Tibial nerve (tissue), 4 donors: ENCODE results near the gene CORO1C.

Experiments used
- CTCF ChIP-seq, 5 experiments: fragments of 200-600 bp in 3 of 5; fragments of 450-650 bp in 2 of 5; sonication (generic) in 3 of 5; IDR thresholded peaks; one replicate each; pipeline ENCODE4 v1.5.1; 2016 to 2019; ENCODE audit warnings: antibody characterized with exemption in 5 of 5, mild to moderate bottlenecking in 3 of 5, moderate library complexity in 2 of 5
- EP300 ChIP-seq, 2 donors: sonication (generic); formaldehyde crosslinking; IDR thresholded peaks; one replicate each; pipeline ENCODE4 v1.6.1; 2017; ENCODE audit warnings: antibody characterized with exemption in 2 of 2, mild to moderate bottlenecking in 1 of 2

GRCh38 chr12:108690191-108690518 lies 41.2 kb downstream of the CORO1C start:
- TF ChIP-seq CTCF (IDR thresholded peaks at IDR 0.05) (peak in 1 of 5 experiments; percentile 3), EP300 (IDR thresholded peaks at IDR 0.05) (no peak)
